Coronary artery (tissue), 2 donors: ENCODE measurements around the gene MRPL24.

Experiments
- DNase-seq: peaks from one replicate; pipeline ENCODE4 v3.0.0-alpha.2; 2017; ENCODE audit warnings: low spot score
- H3K27ac ChIP-seq, 2 donors: fragments of 200-600 bp; sonication (generic); one replicate each; pipeline ENCODE4 v1.5.1; 2016 to 2019
- H3K4me3 ChIP-seq: fragments of 200-600 bp; sonication (generic); 2 replicates; pipeline ENCODE4 v1.5.1; 2016; ENCODE audit warnings: mild to moderate bottlenecking, moderate library complexity
- CTCF ChIP-seq: fragments of 200-600 bp; sonication (generic); IDR thresholded peaks from one replicate; pipeline ENCODE4 v1.5.1; 2019; ENCODE audit warnings: antibody characterized with exemption

MRPL24 gene

DNA sequence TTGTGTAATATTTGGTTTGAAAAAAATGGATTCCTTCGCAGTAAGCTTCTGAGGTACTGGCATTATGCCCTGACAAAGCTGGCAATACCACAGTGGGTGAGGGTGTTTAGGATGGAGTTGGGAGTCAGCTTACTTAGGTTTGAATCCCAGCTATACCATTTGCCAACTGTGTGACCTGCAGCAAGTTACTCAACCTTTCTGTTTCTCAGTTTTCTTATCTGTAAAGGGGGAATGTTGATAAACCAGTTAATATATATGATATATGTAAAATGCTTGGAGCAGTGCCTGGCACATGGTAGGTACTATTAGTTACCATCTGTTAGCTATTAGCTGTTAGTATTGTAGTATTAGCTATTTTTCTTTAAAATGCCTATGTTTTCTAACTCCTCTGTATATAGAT, 15.5 kb upstream of the MRPL24 start:
- no peak overlapping the region for H3K27ac ChIP-seq
- no peak for TF ChIP-seq CTCF
- no peak for DNase-seq
- no peak overlapping the region for H3K4me3 ChIP-seq

- no peak for DNase-seq
- H3K27ac ChIP-seq: no peak overlapping the region
- no peak overlapping the region for H3K4me3 ChIP-seq
- no peak for TF ChIP-seq CTCF
These were observed 14.7 kb upstream of the MRPL24 start for GRCh38 chr1:156755527-156755950.

DNA sequence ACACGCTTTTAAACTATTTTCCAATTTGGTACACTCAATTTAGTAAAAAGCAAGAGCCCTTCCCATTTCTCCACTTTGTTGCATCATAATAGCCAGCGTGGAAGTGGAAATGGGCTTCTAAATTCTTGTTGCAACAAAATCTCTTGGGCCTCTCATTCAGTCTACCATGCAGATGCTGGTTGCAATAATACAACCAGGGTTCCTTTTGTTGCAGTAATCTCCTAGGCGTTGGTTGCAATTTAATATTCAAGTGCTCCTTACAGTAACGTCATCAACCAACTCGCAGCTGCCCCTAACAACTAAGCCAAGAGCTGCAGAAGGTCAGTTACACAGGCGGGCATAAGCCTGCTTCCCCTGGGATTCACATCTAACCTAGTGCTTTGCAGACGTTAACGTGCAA, 13.3 kb upstream of the MRPL24 start:
- Histone ChIP-seq H3K4me3 (no peak overlapping the region), H3K27ac (no peak overlapping the region)
- no peak for TF ChIP-seq CTCF
- DNase-seq: no peak

DNA sequence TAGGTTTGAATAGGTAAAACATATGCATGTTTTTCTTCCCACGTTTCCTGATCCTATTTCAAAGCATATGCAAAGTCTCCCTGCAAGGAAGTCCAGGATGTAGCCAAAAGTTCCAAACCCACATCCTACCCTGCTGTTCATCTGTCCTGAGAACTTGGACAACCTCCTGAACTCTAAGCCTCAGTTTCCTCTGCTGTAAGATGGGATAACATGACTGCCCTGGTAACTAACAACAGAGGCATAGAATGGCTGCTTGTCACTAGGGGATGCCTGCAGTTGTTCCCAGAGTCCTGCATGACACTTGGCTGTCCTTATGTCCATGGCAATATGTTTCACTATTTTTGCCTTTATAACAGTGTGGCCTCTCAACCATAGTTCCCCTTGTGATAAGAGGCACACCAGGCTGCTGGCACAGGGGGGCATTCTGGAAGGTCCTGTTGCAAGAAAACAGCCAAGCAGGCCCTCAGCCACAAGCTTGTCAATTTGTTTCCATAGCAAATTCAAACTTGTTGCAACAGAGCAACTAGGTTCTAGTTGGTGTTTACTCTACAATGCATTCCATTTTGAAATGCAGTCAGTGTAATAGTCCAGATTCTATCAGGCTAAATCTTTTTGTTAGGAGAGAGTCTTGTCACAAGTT, 12.1 kb upstream of the MRPL24 start:
- DNase-seq: no peak
- H3K27ac ChIP-seq: no peak overlapping the region
- TF ChIP-seq CTCF: no peak
- peak overlapping the region; percentile 100 for H3K4me3 ChIP-seq

DNA sequence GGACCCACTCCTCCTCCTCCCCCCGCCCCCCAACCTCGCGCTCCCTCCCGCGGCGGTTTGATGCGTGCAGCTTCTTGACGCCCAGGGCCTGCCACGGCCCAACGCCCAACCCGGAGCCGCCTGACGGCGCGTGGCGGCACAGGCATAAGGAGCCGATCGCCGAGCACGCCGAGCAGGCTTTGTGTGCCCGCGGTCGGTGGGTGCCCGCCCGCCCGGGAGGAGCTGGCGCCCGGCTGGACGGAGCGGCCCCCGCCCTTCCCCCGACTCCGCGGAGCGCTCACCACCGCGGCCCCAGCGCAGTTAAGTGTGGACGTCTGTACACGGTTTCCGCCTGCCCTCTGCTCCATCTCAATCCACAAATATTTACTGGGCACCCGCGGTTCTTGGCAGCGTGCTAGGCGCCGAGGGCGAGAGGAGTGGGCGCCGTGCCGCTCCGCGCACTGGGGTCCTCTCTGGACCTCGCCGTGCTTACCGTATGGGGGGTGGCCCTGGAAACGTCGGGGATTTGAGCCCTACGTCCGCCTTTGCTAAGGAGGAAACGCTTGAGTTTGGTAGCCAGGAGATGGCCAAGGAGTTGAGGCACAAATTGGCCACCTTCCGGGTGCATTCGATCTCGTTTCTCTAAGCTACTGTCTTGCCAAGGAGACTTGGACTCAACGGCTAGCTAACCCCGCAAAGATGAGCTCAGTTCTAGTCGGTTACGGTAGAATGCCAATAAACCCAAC, 11.0 kb upstream of the MRPL24 start:
- no peak for TF ChIP-seq CTCF
- H3K4me3 ChIP-seq: peak overlapping the region; percentile 100
- H3K27ac ChIP-seq: peak overlapping the region; percentile 98 to 99
- DNase-seq: peak; percentile 98

DNA sequence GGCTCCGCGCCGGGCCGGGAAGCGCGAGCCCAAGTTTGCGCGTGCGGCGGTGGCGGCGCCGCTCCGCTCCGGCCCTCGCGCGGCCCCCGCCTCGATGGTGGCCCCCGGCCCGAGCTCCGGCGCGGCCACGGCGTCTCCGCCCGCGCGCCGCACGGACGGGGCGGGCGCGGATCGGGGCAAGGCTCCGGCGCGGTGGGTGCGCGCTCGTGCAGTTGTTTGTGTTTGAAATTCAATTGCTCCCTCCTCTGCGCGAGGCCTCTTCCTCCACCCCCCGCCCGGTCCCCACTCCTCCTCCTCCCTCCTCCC, 10.5 kb upstream of the MRPL24 start, which contains the start of gene HDGF:
HDGF (minus strand) TSS at position 225 of the 306 bp plus-strand sequence. CDS start 246 bp downstream, outside the sequence.
- TF ChIP-seq CTCF: no peak

More for the DNA sequence above, 10.5 kb upstream of the MRPL24 start, which contains the start of gene HDGF:
- Histone ChIP-seq H3K4me3 (peak within 1 kb of the TSS; percentile 100), H3K27ac (peak within 1 kb of the TSS; percentile 98 to 99)
- DNase-seq: no peak
